ENCODE measurements around the gene ARHGEF26.

ARHGEF26 gene

GRCh38 chr3:154115332-154115731 is 5.9 kb upstream of the ARHGEF26 start:
- no peak for DNase-seq

- DNase-seq: no peak
Measured at GRCh38 chr3:154119951-154120350, 1.2 kb upstream of the ARHGEF26 start.

GRCh38 chr3:154121701-154122551 is 736 bp downstream of the ARHGEF26 start:
- DNase-seq: peak; percentile 24 to 35

GRCh38 chr3:154122552-154122911 is 1.3 kb downstream of the ARHGEF26 start:
- DNase-seq: no peak

GRCh38 chr3:154122912-154123559 is 1.8 kb downstream of the ARHGEF26 start:
- DNase-seq: no peak

GRCh38 chr3:154123906-154124305 is 2.7 kb downstream of the ARHGEF26 start:
- DNase-seq: no peak

GRCh38 chr3:154125378-154126030 is 4.3 kb downstream of the ARHGEF26 start:
- no peak for DNase-seq

GRCh38 chr3:154126651-154127050 is 5.5 kb downstream of the ARHGEF26 start:
- DNase-seq: no peak

GRCh38 chr3:154129625-154130024 is 8.4 kb downstream of the ARHGEF26 start:
- no peak for DNase-seq

- no peak for DNase-seq
Measured at GRCh38 chr3:154130540-154130939, 9.3 kb downstream of the ARHGEF26 start.

- DNase-seq: no peak
Measured at GRCh38 chr3:154131830-154132229, 10.6 kb downstream of the ARHGEF26 start.

GRCh38 chr3:154132777-154133375 is 11.7 kb downstream of the ARHGEF26 start:
- DNase-seq: peak; percentile 14 to 30

GRCh38 chr3:154135511-154136173 is 14.5 kb downstream of the ARHGEF26 start:
- DNase-seq: no peak

- no peak for DNase-seq
Measured at GRCh38 chr3:154137036-154137435, 15.8 kb downstream of the ARHGEF26 start.

GRCh38 chr3:154139996-154140436 is 18.8 kb downstream of the ARHGEF26 start:
- no peak for DNase-seq

GRCh38 chr3:154142608-154143007 is 21.4 kb downstream of the ARHGEF26 start:
- DNase-seq: no peak

GRCh38 chr3:154143873-154144272 is 22.7 kb downstream of the ARHGEF26 start:
- DNase-seq: no peak

- no peak for DNase-seq
Measured at GRCh38 chr3:154144825-154145465, 23.8 kb downstream of the ARHGEF26 start.

- DNase-seq: no peak
Measured at GRCh38 chr3:154148541-154148940, 27.4 kb downstream of the ARHGEF26 start.

GRCh38 chr3:154149286-154149685 is 28.1 kb downstream of the ARHGEF26 start:
- DNase-seq: no peak

- DNase-seq: no peak
Measured at GRCh38 chr3:154151969-154152368, 30.8 kb downstream of the ARHGEF26 start.

GRCh38 chr3:154152741-154153140 is 31.6 kb downstream of the ARHGEF26 start:
- DNase-seq: no peak

Measured in inflammatory macrophage (primary cell).